NCI-H146 treated with DMSO at 0.1 percent for 48 hours (cell line): Measurements from ENCODE around the gene MAPKBP1.

Experiments
- DNase-seq: peaks from one replicate; lab custom pipeline; 2025; ENCODE audit not compliant: unreplicated experiment; lab: John Stamatoyannopoulos, UW

MAPKBP1 gene

DNA sequence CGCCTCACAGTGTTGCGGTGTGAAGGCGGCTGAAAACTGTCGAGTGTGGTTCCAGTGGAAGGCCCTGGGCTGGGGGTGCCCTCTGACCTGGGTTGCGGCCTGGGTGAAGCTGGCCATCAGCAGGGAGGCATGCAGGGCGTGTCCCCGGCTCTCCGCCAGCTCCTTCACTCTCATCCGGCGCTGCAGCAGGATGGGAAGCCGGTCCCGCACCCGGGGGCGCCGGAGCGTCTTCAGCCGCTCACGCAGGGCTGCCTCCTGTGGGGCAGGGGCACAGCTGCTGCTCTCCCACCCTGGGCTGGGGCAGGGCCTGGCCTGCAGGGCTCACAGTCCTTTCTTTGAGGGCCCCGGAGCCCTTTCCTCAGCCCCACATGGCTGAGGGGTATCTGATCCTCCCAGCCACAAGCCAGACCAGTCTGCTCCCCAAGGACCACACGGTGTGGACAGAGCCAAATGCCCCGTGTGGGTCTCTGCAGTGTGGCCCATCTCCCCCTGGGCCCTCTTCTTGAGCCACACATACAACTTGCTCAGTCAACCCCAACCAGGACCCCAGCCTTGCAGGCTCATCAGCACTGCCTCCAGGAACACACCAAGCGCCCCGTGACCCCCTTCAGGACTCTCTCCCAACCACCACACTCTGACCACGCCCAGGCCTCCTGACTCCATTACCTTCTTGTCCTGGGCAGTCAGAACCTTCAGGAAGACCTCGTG is 92.7 kb downstream of the MAPKBP1 start:
- no peak for DNase-seq

- DNase-seq, result no peak
These were observed 94.0 kb downstream of the MAPKBP1 start for GRCh38 chr15:41868321-41868720.

DNA sequence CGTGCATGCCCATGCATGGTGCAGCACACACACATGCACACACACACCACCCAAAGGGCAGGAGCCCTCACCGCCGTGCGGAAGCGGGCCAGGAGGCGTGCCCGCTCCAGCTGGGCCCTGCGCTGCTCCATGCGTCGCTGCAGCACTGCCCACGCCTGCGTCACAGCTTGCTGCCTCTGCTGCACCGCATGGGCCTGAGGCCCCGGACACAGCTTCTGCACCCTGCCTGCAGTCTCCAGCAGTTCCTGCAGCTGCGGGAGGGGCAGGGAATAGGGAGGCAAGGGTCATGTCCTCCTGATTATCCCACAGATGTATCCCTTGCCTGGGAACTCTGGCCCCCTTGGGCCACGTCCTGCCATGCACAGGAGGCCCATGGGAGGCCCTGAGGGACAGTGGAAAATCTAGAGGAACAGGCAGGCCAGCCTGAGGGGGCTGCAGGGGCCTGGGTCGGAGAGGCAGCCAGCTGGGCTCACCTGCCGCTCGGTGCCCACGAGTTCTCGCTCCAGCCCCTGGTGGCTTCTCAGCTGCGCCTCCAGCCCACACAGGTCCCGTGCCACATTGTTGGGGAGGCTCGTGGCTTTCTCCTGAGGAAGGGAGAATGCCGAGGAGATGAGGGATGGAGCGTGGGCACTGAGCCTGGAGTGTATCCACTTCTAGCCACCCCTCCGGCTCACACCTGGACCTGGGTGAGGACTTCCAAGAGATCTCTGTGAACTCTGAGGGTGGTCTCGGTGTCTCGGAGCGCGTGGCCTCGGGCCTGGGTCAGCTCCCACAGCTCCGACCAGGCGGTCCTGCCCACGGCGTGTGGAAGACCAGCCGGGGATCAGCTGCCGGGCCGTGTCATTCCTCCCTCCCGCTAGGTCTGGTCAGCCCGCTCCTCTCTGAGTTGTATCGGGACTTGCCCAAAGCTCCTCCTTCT is 95.7 kb downstream of the MAPKBP1 start:
- DNase-seq, result no peak

GRCh38 chr15:41870689-41871081 is 96.4 kb downstream of the MAPKBP1 start:
- DNase-seq, result no peak

DNA sequence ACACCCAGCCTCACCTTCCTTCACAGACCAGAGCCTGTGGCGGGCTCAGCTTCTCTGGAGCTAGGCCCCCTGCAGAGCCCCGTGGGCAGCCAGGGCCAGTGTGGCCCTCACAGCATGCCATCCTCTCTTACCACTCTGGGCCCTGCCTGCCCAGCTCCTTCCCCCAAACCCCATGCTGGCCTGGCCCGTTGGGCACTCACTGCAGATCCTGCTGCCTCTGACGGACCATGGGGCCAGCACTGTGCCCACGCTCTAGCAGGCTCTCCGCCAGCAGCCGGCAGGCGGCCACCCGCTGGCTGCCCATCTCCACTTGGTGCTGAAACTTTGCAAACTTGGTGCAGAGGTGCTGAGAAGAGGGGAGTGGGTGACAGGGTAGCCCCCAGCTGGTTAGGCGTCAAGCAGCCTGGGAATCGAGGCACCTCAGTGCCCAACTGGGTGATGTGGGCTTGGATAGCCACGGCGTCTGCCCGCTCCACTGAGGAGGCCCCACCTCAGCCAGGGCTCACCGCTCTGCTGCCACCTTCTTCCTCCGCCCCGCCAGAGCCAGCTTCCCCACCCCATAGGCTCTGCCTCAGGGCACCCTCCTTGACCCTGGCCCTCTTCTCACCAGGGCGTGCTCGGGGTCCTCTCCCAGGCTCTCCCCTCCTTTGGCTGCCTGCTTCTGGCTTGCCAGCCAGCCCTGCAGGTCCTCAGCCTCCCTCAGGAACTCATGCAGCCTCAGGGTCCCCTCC is 97.1 kb downstream of the MAPKBP1 start:
- no peak for DNase-seq

GRCh38 chr15:41872166-41872747 is 98.0 kb downstream of the MAPKBP1 start:
- no peak for DNase-seq

- no peak for DNase-seq
These were observed 99.4 kb downstream of the MAPKBP1 start for GRCh38 chr15:41873711-41874110.

GRCh38 chr15:41874736-41875135 is 100.5 kb downstream of the MAPKBP1 start:
- no peak for DNase-seq

GRCh38 chr15:41876007-41876406 is 101.7 kb downstream of the MAPKBP1 start:
- no peak for DNase-seq

GRCh38 chr15:41876689-41877088 is 102.4 kb downstream of the MAPKBP1 start:
- no peak for DNase-seq
